EH (cell line): ENCODE data around the gene OR2T34.
"Not testable (repeated sequence)": the region's sequence is repeated elsewhere in the genome, so short reads cannot be mapped to it uniquely, and the experiment has no call there.

Source experiments
- DNase-seq: peaks from one replicate; pipeline ENCODE4 v3.0.0-alpha.2; 2015; ENCODE audit warnings: low read depth

The OR2T34 gene, protein sequence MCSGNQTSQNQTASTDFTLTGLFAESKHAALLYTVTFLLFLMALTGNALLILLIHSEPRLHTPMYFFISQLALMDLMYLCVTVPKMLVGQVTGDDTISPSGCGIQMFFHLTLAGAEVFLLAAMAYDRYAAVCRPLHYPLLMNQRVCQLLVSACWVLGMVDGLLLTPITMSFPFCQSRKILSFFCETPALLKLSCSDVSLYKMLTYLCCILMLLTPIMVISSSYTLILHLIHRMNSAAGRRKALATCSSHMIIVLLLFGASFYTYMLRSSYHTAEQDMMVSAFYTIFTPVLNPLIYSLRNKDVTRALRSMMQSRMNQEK

DNA sequence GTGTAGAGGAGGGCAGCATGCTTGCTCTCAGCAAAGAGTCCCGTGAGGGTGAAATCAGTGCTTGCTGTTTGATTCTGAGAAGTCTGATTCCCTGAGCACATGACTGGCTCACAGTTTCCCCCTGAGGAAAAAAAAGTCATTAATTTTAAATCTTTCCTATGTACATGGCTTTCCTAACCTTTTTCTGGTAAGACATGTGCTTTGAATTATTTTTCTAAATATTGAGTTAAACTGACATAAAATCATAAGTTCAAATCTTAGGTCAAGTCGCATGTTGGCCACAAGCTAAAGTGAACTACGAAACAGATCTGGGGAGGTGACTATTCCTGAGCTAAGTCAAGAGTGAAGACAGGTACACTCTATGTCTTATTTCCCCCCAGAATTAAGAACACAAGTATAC lies at the start of gene OR2T34:
Gene OR2T34, minus strand, starts transcription at position 101 of the 400 bp plus-strand sequence. Its CDS starts 0 bp downstream, at position 101.
- not testable (repeated sequence) for DNase-seq

DNA sequence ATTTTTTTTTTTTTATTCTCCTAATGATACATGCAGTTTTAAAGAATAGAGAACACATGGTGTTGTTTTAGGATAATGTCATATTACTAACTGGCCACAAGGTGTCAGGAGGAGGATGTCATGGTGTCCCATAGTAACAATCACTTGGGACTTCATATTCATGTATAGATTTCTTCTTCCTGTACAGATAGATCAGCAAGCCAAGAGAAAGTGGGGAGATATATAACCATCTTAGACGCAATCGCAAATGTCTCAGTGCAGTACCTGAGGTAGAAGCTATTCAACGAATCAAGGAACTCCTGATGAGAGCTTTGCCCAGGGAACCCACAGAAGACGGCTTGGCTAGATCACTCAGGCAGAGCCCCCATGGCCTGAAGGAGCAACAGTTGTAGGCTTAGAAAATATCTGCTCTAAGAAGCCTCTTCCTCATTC lies 48.0 kb upstream of the OR2T34 start:
- DNase-seq, result peak; percentile 54

DNA sequence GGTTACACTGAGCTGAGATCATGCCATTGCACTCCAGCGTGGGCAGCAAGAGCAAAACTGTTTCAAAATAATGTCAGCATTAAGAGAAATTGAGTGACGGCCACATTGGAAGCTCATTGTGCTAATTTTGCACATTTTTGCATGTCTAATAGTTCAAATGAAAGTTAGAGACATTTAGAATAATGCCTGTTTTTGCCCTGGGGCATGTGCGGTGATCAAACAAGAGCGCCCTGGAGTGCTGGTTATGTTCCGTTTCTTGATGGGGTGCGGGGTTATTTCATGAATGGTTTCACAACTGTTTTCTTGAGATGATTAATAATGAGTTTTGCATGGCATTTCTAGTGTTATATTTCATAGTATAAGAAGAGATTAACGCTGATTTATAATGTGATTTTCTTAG lies 47.2 kb upstream of the OR2T34 start:
- DNase-seq, result no peak

DNA sequence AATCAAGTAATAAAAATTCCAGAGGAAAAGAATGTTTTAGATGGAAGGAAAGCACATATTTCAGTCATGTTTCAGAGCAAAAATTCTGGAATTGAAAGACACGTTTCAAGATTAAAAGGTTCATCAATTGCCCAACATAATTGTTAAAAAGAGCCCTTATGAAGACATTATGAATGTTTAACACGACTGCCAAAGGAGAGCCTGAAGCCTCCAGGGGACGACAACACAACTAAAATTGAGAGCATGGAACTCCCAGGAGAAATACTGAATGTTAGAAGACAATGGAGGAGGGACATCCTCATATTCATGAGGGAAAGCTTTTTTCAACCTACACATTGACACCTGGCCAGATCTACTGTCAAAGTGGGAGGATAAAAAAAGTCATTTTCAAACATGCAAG lies 44.3 kb upstream of the OR2T34 start:
- DNase-seq, result peak; percentile 60

DNA sequence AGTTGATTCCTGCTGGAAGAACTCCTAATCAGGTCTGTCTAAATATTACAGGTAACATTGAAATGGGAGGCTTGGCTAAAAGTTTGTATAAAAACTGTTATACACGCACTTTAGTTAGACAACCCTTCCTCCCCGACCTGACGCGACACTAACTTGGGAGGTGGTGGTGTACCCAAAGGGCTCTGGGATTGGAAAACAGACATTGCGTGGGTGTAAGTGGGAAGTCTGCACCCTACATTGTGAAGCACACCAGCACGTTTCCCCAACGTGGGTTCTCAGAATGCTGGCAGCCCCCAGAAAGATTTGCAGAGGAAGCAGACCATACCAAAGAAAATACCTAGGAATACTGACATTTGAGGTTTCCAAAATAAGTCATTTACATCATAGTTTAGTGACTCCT lies 43.6 kb upstream of the OR2T34 start:
- DNase-seq, result no peak

DNA sequence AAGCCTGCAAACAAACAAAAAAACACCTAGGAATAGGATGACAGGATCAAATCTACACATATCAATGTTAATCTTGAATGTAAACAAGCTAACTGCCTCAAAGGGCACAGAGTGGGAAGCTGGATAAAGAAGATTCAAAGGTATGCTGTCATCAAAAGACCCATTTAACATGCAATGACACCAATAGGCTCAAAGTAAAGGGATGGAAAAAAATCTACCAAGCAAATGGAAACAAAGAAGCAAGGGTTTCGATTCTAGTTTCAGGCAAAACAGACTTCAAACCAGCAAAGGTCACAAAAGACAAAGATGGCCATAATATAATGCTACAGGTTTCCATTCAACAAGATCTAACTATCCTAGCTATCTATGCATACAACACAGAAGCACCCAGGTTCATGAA lies 39.2 kb upstream of the OR2T34 start:
- no peak for DNase-seq

DNA sequence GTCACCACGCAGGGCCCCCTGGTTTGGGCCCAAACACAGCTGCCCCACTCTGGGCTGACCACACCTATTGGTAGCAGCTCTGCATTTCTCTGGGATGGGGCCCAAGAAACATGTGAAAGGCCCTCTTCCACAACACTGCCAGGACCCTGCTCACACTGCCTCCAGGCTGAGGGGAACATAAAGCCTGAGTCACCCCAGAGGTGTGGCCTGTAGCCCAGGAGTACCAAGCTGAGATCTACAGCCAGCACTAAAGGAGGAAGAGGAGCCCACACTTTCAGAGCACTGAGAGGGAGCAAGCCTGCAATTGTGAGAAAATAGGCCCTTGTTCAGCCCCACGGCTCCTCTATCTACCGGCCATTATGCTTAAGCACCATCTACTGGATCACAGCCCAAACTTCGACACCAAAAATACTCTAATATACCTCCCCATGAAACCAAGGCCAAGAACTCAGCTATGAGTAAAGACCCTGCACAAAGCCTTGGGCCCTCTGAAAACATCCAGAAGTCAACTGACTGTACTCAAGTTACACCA lies 37.4 kb upstream of the OR2T34 start:
- no peak for DNase-seq

DNA sequence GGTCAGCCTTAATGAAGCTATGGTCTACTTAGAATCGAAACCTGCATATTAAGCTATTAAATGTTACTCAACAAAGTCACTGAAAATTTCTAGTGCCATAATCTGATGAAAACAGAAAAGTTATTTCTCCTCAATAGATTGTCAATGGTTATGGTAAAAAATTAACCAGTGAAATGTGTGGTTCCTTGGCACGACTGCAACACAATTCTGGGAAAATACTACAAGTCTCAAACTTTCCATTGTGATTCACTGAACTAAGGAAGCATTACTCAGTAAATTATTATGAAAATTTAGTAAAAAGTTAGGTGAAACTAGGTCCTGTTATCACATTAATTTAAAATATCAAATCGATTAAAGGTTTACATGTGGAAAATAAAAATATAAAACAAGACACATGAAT lies 35.7 kb upstream of the OR2T34 start:
- DNase-seq, result no peak

DNA sequence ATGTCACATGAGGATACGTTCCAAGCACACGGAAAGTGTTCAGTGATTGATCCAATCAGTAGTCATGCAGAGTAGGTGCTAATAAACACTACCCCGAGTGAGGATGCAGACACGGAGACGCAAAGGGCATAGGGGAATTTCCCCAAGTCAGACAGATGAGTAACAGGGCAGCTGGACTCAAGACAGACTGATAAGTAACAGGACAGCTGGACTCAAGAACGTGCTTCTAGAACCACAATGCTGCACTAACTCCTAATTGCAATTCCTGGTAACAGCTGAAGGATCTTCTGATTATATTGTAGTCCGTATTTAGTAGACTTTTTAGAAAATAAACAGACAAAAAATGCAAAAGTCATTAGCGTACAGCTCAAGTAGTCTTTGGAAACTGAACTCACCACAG lies 24.8 kb upstream of the OR2T34 start:
- DNase-seq, result no peak

DNA sequence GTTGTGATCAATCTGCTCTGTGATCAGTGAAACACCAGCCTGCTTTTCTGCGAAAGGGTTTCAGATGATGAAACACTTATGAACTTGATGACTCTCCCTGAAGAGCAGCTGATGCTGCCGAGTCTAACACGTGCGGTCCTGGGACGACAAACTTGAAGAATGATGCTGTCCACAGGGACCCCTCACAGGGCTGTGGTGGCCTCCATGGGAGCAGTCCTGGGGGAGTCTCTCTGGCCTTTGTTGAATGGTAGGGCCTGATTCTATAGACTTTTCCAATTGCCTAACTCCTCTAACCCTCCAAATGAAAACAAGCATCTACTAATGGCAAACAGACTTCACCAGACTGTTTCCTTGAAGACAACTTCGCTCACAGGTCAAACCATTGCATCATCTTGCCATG lies 23.0 kb upstream of the OR2T34 start, which contains the start of gene OR2T10:
Gene OR2T10, minus strand, starts transcription at position 112 of the 400 bp plus-strand sequence. CDS start 3,932 bp downstream, outside the sequence.
- no peak for DNase-seq

DNA sequence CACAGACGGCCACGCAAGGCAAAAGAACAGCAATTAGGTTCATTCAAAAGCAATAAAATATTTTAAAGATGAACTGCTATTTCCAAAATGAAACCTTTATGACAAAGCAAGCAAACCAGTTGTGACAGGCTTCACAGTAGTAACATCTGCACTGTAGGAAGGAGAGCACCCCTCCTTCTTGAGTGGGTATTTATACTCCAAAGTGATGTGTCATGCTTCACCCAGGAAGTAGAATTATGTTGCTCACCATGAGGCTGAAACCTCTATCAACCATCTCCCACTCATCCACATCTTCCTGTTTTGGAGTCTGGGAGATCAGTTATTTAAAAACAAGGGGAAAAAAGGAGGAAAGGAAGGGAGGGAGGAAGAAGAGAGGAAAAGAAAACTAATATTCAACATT lies 22.1 kb upstream of the OR2T34 start:
- DNase-seq, result no peak

DNA sequence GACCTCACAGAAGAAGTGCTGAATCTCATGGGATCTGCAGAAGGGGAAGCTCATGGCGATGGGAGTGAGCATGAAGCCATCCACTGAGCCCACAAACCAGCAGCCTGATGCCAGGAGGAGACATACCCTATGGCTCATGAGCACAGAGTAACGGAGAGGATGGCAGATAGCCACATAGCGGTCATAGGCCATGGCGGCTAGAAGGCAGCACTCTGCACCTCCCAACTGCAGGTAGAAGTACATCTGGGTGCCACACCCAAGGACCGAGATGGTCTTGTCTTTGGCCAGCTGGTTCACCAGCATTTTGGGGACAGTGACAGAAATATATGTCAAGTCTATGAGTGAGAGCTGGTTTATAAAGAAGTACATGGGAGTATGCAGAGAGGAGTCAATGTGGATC lies 18.7 kb upstream of the OR2T34 start:
- DNase-seq, result no peak

DNA sequence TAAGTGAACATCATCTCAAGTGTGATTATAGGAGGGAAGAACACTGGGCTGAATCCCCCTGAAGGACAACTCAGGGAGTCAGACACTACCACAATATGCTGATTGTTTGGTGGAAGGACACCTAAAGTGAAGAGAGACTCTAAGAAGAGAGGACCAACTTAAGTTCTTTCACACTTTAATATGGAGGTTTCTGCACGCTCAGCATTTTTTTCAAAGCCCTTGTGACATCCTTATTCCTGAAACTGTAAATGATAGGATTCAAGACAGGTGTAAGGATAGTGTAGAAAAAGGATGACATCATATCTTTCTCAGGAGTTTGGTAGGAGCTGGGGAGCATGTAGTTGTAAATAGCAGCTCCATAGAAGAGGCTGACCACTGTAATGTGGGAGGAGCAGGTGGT lies 18.1 kb upstream of the OR2T34 start:
- no peak for DNase-seq

DNA sequence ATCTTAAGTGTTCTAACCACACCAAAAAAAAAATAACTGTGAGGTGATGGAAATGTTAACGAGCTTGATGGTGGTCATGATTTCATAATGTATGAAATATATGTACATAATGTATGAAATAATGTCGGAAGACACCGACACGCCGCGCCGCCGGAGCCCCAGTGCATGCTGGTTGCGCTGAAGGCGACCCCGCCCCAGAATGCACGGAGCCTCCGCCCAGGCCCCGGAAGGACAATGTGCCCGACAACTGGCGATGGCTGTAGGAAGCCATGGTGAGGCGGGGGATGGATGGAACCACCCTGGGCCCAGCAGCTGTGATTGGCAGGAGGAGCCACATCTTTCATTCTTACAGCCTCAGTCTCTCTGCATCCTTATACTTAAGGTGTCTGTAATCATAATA lies 15.5 kb upstream of the OR2T34 start:
- no peak for DNase-seq

DNA sequence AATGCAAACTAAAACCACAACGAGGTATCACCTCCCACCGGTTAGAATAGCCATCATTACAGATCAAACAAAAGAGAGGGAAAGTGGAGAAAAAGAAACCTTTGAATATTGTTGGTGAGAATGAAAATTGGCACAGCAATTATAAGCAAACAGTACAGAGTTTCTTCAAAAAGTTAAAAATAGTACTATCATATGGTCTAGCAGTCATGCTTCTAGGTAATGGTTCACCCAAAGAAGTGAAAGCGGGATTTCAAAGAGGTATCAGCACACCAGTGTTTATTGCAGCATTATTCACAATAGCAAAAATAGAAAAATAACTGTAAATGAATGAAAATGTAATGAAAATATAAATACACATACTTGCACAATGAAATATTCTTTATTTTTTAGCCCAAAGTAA lies 14.8 kb upstream of the OR2T34 start:
- no peak for DNase-seq

DNA sequence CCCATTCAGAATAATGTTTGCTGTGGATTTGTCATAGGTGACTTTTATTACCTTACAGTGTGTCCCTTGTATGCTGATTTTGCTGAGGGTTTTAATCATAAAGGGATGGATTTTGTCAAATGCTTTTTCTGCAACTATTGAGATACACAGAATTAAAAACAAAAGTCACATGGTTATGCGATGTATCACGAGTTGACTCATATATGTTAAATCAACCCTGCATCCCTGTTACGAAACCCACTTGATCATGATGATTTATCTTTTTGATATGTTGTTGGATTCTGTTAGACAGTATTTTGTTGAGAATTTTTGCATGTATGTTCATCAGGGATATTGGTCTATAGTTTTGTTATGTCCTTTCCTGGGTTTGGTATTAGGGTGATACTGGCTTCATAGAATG lies 10.7 kb upstream of the OR2T34 start:
- no peak for DNase-seq

DNA sequence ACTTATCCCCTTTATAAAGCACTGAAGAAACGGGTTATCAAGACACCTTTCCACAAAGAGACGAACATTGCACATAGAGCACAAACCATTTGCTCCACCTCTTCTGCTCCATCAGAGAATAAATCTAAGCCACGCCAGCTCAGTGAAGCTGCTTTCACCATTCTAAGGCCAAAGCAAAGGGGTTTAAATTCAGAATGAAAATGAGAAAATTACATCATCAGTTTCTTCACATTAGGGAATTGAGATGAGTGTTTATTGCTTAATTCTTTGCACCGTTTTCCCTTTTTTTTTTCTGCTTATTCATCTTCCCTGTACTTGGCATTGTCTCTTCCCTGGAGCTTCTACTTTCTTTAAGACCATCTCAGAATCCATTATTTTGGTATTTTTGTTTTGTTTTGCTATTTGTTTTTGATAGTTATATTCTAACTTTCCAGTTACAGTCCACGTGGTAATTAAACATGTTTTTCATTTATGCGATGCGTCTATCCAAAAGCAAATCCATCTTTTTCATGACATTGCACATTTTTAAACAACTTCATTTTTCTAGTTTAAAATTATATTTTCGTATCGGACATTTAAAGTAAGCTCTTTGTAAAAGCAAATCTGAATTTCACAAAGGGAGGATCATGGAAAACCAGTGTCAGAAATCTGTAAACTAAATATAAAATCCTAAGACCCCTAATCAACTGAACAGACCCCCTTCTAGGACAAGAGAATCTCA lies 1.9 kb upstream of the OR2T34 start:
- DNase-seq, result no peak

DNA sequence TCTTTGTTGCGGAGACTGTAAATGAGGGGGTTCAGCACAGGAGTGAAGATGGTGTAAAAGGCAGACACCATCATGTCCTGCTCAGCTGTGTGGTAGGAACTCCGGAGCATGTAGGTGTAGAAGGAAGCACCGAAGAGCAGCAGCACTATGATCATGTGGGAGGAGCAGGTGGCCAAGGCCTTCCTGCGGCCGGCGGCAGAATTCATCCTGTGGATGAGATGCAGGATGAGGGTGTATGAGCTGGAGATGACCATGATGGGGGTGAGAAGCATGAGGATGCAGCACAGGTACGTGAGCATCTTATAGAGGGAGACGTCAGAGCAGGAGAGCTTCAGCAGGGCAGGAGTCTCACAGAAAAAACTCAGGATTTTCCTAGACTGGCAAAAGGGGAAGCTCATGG lies 701 bp downstream of the OR2T34 start:
- DNase-seq, result not testable (repeated sequence)

DNA sequence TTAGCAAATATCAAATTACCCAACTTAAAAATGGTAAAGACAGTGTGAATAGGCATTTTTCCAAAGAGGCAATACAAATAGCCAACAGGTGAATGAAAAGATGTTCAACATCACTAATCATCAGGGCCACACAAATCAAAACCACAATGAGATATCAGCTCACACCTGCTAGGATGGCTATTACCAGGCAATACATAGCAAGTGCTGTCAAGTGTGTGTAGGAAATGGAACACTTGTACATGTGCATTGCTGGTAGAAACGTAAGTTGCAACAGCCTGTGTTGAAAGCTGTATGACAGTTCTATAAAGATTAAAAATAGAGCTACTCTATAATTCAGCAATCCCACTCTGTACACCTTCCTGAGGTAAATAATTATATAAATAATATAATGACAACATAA lies 2.5 kb downstream of the OR2T34 start:
- DNase-seq, result not testable (repeated sequence)

DNA sequence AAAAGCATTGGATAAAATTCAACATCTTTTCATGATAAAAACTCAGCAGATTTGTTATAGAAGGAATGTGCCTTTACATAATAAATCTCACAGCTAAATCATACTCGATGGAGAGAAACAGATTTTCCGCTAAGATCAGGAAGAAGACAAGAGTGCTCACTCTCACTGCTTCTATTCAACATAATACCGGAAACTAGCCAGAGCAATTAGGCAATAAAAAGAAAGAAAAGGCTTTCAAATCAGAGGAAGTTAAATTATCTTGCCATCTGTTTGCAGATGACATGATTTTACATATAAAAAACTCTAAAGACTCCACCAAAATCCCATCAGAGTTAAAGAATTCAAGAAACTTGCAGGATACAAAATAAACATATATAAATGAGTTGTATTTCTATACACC lies 3.7 kb downstream of the OR2T34 start:
- not testable (repeated sequence) for DNase-seq

DNA sequence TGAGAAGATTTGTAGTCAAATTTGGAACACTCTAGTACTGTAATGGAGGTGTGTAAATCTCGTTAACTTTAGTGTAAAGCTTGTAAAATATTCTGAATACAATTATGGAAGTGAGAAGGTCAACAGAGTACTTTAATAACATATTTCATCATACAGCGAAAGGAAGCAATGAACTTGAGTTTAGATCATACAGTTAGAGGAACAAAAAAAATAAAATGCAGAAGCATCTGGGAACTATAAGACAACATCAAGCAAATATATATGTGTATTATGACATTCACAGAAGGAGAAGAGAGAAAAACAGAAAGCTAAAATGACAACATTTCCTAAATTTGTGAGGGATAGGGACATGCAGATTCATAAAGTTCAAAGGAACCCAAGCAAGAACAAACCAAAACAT lies 5.5 kb downstream of the OR2T34 start:
- not testable (repeated sequence) for DNase-seq

DNA sequence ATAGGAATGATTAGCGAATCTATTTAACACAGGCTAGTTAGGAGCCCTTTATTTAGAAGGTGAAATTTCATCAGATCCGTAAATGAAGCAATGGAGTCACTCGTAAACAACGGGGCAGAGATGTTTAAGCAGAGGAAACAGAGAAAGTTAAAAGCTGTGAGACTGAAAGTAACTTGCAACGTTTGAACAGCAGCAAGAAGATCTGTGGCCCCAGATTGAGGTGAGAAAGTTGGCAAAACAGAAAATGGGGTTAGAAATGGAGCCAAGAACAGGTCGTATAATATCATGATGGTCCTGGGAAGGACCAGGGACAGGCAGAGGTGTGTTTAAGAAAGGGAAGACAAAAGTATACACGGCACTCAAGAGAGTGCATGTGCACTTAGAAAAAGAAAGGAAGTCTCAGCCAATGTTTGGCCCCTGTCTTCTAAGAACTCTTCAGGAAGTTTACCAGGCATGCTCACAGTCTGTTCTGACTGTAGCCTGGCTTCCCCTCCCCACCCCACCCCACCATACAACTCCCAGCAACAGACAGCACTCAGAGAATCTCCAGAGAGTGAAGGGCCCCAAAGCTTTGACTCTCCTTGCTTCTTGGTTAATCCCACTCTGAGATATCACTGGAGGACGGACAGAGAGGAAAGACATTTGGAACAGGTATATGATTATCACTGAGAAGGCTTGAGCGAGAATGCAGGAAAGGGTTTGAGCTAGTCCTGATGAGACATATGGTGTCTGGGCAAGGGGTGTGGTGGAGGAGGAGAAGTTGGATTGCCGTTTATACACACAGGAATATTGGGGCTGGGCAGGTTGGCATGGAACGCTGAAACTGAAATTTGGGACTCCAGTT lies 8.8 kb downstream of the OR2T34 start:
- DNase-seq, result not testable (repeated sequence)
